ENCODE results near the gene FASN. TPM values are rescaled to one million over a fixed set of nuclear protein-coding genes. Genes with fewer than 3 reads are reported as not detected.

FASN gene
- total RNA-seq, 8 experiments from 2014 or later, result 32.4 to 333 (median 89.0) TPM

DNA sequence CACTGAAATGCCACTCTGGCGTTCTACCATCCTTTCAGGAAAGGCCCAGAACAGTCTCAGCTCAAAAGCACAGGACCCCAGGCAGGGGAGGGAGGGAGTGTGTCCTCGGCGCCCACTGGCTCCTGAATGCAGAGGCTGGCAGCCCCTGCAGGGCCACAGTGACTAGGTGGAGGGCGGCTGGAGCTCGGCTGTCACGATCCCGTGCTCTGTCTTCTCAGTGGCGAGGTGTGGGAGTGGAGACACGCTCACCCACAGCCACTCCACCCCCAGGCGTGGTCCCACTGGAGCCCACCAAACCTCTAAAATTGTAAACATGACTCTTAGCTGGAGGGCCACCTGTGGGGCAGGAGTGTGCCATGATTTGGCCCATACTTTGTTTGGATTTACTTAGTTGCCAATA lies 16.4 kb upstream of the FASN start:
- WGBS, 10 experiments, result 93 to 100% (median 100%) methylated on average over 1 to 4 of the region's 10 CpGs; no CpG with 5 or more reads in 5 of the 10 experiments
- no peak overlapping the region for H3K27ac ChIP-seq
- in situ Hi-C loops (cut with MboI; ENCODE audit: low pct_unique_long_range_greater_than_20kb in 2 of 9, low sequenced_read_pairs in 9 of 9, unreplicated experiment in 9 of 9), result no loop called here
- H3K4me1 ChIP-seq (replicated peaks in 1 of 2), result peaks cover 0 to 11% of the 10 kb centered on the region in 2 donors
- H3K4me3 ChIP-seq, result no peak overlapping the region
- ATAC-seq (replicated peaks in 6 of 8), result no peak

DNA sequence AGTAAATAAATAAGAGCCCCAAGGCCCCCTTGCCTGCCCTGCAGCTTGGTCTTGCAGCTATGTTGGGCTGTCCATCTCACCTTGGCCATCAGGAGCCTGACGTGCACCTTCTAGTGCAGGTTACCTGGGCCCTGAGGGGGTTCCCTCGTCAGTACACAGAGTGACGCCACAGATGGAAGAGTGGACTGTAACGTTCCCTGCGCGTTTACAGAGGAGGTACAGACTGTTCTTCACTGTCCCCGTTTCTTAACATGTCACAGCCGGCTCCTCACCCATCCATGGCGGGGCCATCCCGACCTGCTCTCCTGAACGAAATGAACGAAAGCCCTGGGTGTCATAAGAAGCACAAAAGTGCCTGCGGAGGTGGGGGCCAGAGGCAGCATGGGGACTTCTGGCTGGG lies 15.9 kb upstream of the FASN start:
- ATAC-seq (replicated peaks in 6 of 8), result no peak
- in situ Hi-C loops (cut with MboI; ENCODE audit: low pct_unique_long_range_greater_than_20kb in 2 of 9, low sequenced_read_pairs in 9 of 9, unreplicated experiment in 9 of 9), result no loop called here
- 80 to 100% (median 100%) methylated on average over 1 to 6 of the region's 13 CpGs; no CpG with 5 or more reads in 5 of the 10 experiments for WGBS, 10 experiments

GRCh38 chr17:82113422-82113821 lies 15.4 kb upstream of the FASN start:
- in situ Hi-C loops (cut with MboI; ENCODE audit: low pct_unique_long_range_greater_than_20kb in 2 of 9, low sequenced_read_pairs in 9 of 9, unreplicated experiment in 9 of 9), result no loop called here
- ATAC-seq (replicated peaks in 6 of 8), result no peak
- WGBS, 10 experiments, result 81 to 100% (median 93%) methylated on average over 2 to 6 of the region's 9 CpGs; no CpG with 5 or more reads in 4 of the 10 experiments
- no peak overlapping the region for H3K4me3 ChIP-seq
- no peak overlapping the region for H3K27ac ChIP-seq
- peaks cover 0 to 4% of the 10 kb centered on the region in 2 donors for H3K4me1 ChIP-seq (replicated peaks in 1 of 2)

More for the DNA sequence above, 15.9 kb upstream of the FASN start:
- H3K27ac ChIP-seq, result no peak overlapping the region
- H3K4me1 ChIP-seq (replicated peaks in 1 of 2), result peaks cover 0 to 8% of the 10 kb centered on the region in 2 donors
- no peak overlapping the region for H3K4me3 ChIP-seq

DNA sequence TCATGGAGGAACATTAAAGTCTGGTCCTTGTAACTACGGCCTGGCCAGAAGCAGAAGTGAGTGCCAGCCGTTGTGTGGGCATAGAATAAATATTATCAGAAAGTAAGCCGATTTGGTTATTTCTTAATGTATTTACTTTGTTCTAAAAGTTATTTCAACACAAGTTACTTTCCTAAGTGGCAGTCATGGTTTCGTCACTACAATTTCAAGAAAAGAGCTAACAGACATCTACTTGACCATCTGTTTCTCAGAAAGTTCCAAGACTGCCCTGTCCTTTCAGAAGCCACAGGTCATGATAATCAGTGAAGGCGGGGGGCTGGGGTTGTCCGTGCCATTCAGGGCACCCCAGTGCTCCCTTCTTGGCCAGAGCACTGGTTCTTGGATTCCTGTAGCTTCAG lies 14.9 kb upstream of the FASN start:
- WGBS, 10 experiments, result 50 to 100% (median 98%) methylated on average over 1 to 4 of the region's 6 CpGs; no CpG with 5 or more reads in 1 of the 10 experiments
- ATAC-seq (replicated peaks in 6 of 8), result no peak
- H3K4me1 ChIP-seq (replicated peaks in 1 of 2), result no peaks in the 10 kb centered on the region
- no peak overlapping the region for H3K4me3 ChIP-seq
- in situ Hi-C loops (cut with MboI; ENCODE audit: low pct_unique_long_range_greater_than_20kb in 2 of 9, low sequenced_read_pairs in 9 of 9, unreplicated experiment in 9 of 9), result no loop called here
- H3K27ac ChIP-seq, result no peak overlapping the region

GRCh38 chr17:82112181-82112913 lies 14.3 kb upstream of the FASN start:
- in situ Hi-C loops (cut with MboI; ENCODE audit: low pct_unique_long_range_greater_than_20kb in 2 of 9, low sequenced_read_pairs in 9 of 9, unreplicated experiment in 9 of 9), result no loop called here
- no peak overlapping the region for H3K4me3 ChIP-seq
- 70 to 100% (median 90%) methylated on average over 2 to 8 of the region's 18 CpGs; no CpG with 5 or more reads in 3 of the 10 experiments for WGBS, 10 experiments

GRCh38 chr17:82110298-82110697 lies 12.3 kb upstream of the FASN start:
- H3K27ac ChIP-seq, result no peak overlapping the region
- WGBS, 10 experiments, result 91 to 100% (median 95%) methylated on average over 1 to 3 of the region's 3 CpGs; no CpG with 5 or more reads in 2 of the 10 experiments
- no peak overlapping the region for H3K4me3 ChIP-seq
- ATAC-seq (replicated peaks in 6 of 8), result no peak
- in situ Hi-C loops (cut with MboI; ENCODE audit: low pct_unique_long_range_greater_than_20kb in 2 of 9, low sequenced_read_pairs in 9 of 9, unreplicated experiment in 9 of 9), result no loop called here
- peaks cover 0 to 13% of the 10 kb centered on the region in 2 donors for H3K4me1 ChIP-seq (replicated peaks in 1 of 2)

More at GRCh38 chr17:82112181-82112913, 14.3 kb upstream of the FASN start:
- Histone ChIP-seq H3K27ac (no peak overlapping the region), H3K4me1 (replicated peaks in 1 of 2) (no peaks in the 10 kb centered on the region)
- no peak for ATAC-seq (replicated peaks in 6 of 8)

GRCh38 chr17:82108961-82109475 lies 11.0 kb upstream of the FASN start:
- in situ Hi-C loops (cut with MboI; ENCODE audit: low pct_unique_long_range_greater_than_20kb in 2 of 9, low sequenced_read_pairs in 9 of 9, unreplicated experiment in 9 of 9), result no loop called here
- peaks cover 7 to 23% of the 10 kb centered on the region in 2 donors for H3K4me1 ChIP-seq (replicated peaks in 1 of 2)
- WGBS, 10 experiments, result 67 to 100% (median 99%) methylated on average over 1 to 12 of the region's 14 CpGs; no CpG with 5 or more reads in 2 of the 10 experiments
- no peak overlapping the region for H3K4me3 ChIP-seq
- no peak overlapping the region for H3K27ac ChIP-seq
- ATAC-seq (replicated peaks in 6 of 8), result no peak

DNA sequence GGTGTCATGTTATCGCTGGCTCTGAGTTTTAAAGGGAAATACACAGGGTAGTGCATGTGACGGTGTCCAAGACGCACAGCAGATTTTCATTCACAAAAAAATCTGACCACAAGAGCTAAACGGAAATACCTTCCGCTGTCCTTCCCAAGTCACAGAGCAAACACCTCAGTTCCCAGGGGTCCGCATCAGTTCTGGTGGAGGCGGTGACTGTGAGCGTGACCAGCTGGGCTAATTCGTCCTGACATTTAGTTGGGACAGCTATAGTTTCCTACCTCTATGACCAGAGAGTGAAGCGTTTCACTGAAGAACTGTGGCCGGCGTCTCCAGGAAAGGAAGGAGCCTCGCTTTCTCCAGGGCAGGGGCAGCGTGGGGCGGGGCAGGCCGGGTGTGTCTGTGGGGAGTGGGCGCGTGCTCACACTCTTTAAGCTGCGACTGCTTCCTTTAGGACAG lies 10.5 kb upstream of the FASN start:
- no peak for ATAC-seq (replicated peaks in 6 of 8)
- WGBS, 10 experiments, result 67 to 100% (median 93%) methylated on average over 3 to 15 of the region's 19 CpGs; no CpG with 5 or more reads in 3 of the 10 experiments
- Histone ChIP-seq H3K4me1 (replicated peaks in 1 of 2) (peaks cover 12 to 28% of the 10 kb centered on the region in 2 donors), H3K4me3 (no peak overlapping the region), H3K27ac (no peak overlapping the region)
- in situ Hi-C loops (cut with MboI; ENCODE audit: low pct_unique_long_range_greater_than_20kb in 2 of 9, low sequenced_read_pairs in 9 of 9, unreplicated experiment in 9 of 9), result no loop called here

DNA sequence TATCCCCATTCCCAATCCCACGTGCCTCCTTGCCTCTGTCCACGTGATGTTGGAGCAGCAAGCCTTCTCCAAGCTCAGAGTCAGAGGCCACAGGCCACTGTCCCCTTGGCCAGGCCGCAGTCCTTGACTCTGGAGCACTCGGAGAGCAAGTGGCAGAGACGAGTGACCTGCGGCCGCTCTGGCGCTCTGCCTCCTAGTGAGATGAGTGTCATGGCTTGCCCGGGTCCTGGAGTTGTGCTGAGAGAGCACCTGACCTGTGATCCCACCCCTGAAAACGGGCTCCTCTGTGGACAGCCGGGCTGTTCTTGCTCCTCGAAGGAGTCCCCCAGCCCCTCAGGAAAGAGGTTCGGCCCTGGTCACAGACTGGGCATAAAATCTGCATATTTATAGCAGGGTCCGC lies 10.0 kb upstream of the FASN start:
- peaks cover 17 to 32% of the 10 kb centered on the region in 2 donors for H3K4me1 ChIP-seq (replicated peaks in 1 of 2)

GRCh38 chr17:82107341-82107860 lies 9.4 kb upstream of the FASN start:
- no peak for ATAC-seq (replicated peaks in 6 of 8)
- Histone ChIP-seq H3K4me3 (no peak overlapping the region), H3K27ac (no peak overlapping the region), H3K4me1 (replicated peaks in 1 of 2) (peaks cover 23 to 38% of the 10 kb centered on the region in 2 donors)
- in situ Hi-C loops (cut with MboI; ENCODE audit: low pct_unique_long_range_greater_than_20kb in 2 of 9, low sequenced_read_pairs in 9 of 9, unreplicated experiment in 9 of 9), result no loop called here
- WGBS, 10 experiments, result 86 to 100% (median 100%) methylated on average over 1 to 11 of the region's 24 CpGs; no CpG with 5 or more reads in 6 of the 10 experiments

More for the DNA sequence above, 10.0 kb upstream of the FASN start:
- WGBS, 10 experiments, result 53 to 69% (median 58%) methylated on average over 2 to 8 of the region's 14 CpGs; no CpG with 5 or more reads in 6 of the 10 experiments
- in situ Hi-C loops (cut with MboI; ENCODE audit: low pct_unique_long_range_greater_than_20kb in 2 of 9, low sequenced_read_pairs in 9 of 9, unreplicated experiment in 9 of 9), result no loop called here
- H3K4me3 ChIP-seq, result no peak overlapping the region
- no peak for ATAC-seq (replicated peaks in 6 of 8)
- no peak overlapping the region for H3K27ac ChIP-seq

DNA sequence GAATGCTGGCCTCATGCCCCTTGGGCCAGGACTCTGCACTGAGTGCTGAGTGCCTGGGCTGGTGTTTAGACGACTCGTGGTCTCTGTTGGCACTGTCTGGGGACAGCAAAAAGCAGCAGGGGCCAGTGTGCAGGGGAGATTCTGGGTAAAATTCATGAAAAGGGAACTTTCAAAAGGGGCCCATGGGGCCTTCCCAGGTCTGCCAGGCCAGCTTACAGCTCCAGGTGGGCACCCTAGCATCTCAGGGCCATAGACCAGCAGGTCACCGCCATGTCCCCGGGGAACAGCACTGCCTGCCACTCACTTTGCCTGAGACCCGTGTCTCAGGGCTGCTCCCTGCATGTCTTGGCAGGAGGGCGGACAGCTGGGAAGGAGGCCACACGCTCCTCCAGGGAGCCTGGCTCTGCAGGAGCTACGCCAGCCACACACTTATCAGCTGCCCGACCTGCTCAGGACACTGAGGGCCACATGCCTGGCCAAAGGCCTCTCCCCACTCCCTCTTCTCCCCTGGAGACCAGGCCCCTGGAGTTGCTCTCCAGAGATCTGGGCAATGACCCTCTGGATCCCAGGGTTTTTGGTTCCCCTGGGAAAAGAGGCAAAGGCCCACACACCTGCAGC lies 8.8 kb upstream of the FASN start:
- ATAC-seq (replicated peaks in 6 of 8), result peak in 3 of 8 experiments; percentile 19 to 78 (median 34)
- Histone ChIP-seq H3K27ac (no peak overlapping the region), H3K4me1 (replicated peaks in 1 of 2) (peaks cover 23 to 38% of the 10 kb centered on the region in 2 donors), H3K4me3 (no peak overlapping the region)
- in situ Hi-C loops (cut with MboI; ENCODE audit: low pct_unique_long_range_greater_than_20kb in 2 of 9, low sequenced_read_pairs in 9 of 9, unreplicated experiment in 9 of 9), result no loop called here
- 14 to 85% (median 45%) methylated on average over 1 to 3 of the region's 9 CpGs; no CpG with 5 or more reads in 6 of the 10 experiments for WGBS, 10 experiments

DNA sequence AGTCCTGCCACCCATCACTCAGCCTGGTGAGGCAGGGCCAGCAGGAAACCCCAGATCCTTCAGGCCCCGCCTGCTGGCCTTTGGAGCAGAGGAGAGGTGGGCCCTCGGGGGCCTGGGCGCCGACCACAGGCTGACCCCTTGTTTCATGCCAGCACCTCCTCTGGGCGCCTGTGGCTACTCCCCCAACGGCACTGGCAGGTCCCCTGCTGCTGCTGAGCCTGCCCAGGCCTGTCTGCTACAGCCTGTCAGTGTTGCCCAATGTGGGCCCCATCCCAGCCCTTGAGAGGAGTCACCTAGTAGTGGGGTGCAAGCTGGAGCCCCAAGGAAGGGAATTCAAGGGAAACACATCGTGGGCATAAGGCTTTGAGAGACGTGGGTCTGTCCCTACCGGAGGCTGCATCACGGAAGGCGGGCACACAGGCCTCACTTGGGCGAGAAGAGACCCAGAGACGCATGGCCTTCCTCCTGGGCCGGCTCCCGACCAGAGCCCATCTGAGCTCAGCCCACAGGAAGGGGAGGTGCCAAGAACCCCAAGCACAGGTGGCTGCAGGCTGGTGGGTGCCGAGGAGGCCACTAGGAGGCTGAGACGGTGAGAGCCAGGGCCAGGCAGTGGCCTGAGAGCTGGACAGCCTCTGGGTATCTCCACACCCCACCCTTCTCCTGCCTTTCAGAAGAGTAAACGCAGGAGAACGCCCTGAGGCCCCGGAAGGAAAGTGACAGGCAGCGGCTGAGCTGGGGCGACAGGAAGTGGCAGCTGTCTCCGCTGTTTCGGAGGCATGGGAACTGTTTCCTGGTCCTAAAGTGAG lies 8.0 kb upstream of the FASN start:
- Histone ChIP-seq H3K4me3 (no peak overlapping the region), H3K27ac (peak overlapping the region in 1 of 2 donors; percentile 6), H3K4me1 (replicated peaks in 1 of 2) (peaks cover 23 to 38% of the 10 kb centered on the region in 2 donors)
- WGBS, 10 experiments, result 40 to 86% (median 64%) methylated on average over 1 to 8 of the region's 24 CpGs; no CpG with 5 or more reads in 6 of the 10 experiments
- peak; percentile 18 to 90 (median 71) for ATAC-seq (replicated peaks in 6 of 8)
- in situ Hi-C loops (cut with MboI; ENCODE audit: low pct_unique_long_range_greater_than_20kb in 2 of 9, low sequenced_read_pairs in 9 of 9, unreplicated experiment in 9 of 9), result no loop called here
